Measurements from ENCODE around the gene ATP6V1F.

DNA sequence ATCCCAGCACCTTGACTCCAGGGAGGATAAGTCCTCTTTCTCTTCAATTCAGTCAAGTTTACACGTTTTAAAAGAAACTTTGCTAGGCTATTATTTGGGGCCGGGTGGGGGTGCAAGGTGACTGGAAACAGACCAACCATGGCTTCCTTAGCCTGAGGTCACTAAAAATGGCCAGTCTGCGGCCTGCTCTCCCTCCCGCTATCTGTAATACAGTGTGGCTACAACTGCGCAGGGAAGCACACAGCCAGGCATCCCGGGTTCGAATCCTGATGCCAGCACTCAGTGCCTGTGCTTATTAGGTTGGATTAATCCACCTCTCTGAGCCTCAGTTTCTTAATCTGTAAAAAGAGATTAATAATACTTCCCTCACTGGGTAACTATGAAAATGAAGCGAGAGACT lies 19.5 kb downstream of the ATP6V1F start:
- TF ChIP-seq SUZ12 (IDR thresholded peaks at IDR 0.05) (no peak), BHLHE40 (IDR thresholded peaks at IDR 0.05; ENCODE audit: borderline replicate concordance) (no peak), SP1 (IDR thresholded peaks at IDR 0.05) (no peak)
- TF ChIP-seq, protein P1, sequence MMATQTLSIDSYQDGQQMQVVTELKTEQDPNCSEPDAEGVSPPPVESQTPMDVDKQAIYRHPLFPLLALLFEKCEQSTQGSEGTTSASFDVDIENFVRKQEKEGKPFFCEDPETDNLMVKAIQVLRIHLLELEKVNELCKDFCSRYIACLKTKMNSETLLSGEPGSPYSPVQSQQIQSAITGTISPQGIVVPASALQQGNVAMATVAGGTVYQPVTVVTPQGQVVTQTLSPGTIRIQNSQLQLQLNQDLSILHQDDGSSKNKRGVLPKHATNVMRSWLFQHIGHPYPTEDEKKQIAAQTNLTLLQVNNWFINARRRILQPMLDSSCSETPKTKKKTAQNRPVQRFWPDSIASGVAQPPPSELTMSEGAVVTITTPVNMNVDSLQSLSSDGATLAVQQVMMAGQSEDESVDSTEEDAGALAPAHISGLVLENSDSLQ (IDR thresholded peaks at IDR 0.05): no peak
